ENCODE measurements around the gene PAFAH1B2.

- TF ChIP-seq CTCF (IDR thresholded peaks at IDR 0.05) (no peak), EZH2phosphoT487 (IDR thresholded peaks at IDR 0.05) (no peak)
Observed at GRCh38 chr11:117212697-117213355, 68.7 kb downstream of the PAFAH1B2 start.
